ENCODE results near the gene HIPK2.

Gene HIPK2

DNA sequence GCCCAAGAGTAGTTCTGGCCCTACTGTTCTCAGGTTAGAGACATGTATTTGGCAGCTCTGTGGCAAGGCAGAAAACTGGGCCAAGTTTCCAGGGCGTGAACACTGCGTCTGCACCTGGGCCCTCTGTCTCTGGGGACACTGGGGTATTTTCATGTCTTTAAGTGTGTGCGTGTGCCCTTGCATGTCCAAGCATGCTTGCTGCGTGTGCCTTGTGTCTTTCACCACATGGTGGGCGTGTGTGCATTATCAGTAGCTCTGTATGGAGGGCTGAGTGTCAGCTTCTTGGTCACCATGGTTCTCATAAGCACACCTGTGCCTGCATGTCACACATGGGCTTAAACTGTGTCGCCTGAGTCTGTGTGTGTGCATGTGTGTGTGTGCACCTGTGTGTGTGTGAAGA is 69.3 kb downstream of the HIPK2 start:
- Histone ChIP-seq H2AK5ac (ENCODE audit: low read length) (no peak overlapping the region), H2BK15ac (replicated peaks; ENCODE audit: low read depth) (no peak overlapping the region), H2BK5ac (ENCODE audit: low read length) (no peak overlapping the region), H3K4me1 (ENCODE audit: control insufficient read depth, low read depth, low read length) (peaks cover 3% of the 10 kb centered on the region), H3K79me1 (ENCODE audit: low read length) (no peaks in the 10 kb centered on the region), H3K18ac (ENCODE audit: low read length) (no peak overlapping the region), H4K5ac (ENCODE audit: low read length) (no peak overlapping the region), H3K56ac (ENCODE audit: low read length) (no peak overlapping the region), H3K4me3 (ENCODE audit: low read length) (no peak overlapping the region), H2BK120ac (ENCODE audit: low read depth, low read length) (no peak overlapping the region), H3K27me3 (ENCODE audit: insufficient read depth, low read length, poor library complexity) (no peaks in the 10 kb centered on the region), H4K8ac (ENCODE audit: low read depth, low read length) (no peak overlapping the region), H3K23ac (ENCODE audit: low read length) (no peak overlapping the region), H3K79me2 (ENCODE audit: control insufficient read depth, insufficient read depth, low read length) (no peaks in the 10 kb centered on the region), H3K27ac (ENCODE audit: low read depth, low read length) (no peak overlapping the region), H3K4me2 (ENCODE audit: low read length) (no peak overlapping the region), H3K36me3 (ENCODE audit: control insufficient read depth, insufficient read depth, low read length) (no peaks in the 10 kb centered on the region), H3K4ac (ENCODE audit: low read depth, low read length) (no peak overlapping the region), H3K9ac (ENCODE audit: low read length) (no peak overlapping the region)
- DNase-seq = no peak
- no CpG with 5 or more reads among the region's 6 CpGs for WGBS (ENCODE audit: extremely low coverage, insufficient coverage, low lambda C conversion rate)

DNA sequence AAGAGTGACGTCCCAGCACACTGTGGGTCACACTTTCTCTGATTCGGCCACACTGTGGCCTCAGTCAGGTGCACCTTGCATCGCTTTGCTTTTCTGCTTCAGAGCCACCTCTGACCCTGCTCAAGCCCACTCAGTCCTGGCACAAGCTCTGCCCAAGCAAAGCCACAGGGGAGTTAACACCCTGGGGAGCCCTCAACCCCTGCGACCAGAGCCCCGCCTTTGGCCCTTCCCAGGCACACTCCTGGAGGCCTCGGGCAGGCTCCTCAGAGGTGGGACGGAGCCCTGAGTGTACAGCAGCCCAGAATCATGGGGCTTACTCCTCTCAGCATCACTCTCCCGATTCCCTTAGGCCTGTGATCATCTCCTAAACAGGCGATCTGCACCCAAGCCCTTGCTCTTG is 71.0 kb downstream of the HIPK2 start:
- Histone ChIP-seq H3K9ac (ENCODE audit: low read length) (no peak overlapping the region), H3K36me3 (ENCODE audit: control insufficient read depth, insufficient read depth, low read length) (no peaks in the 10 kb centered on the region), H2AK5ac (ENCODE audit: low read length) (no peak overlapping the region), H3K4me2 (ENCODE audit: low read length) (no peak overlapping the region), H4K8ac (ENCODE audit: low read depth, low read length) (no peak overlapping the region), H3K56ac (ENCODE audit: low read length) (no peak overlapping the region), H3K4me3 (ENCODE audit: low read length) (no peak overlapping the region), H3K4ac (ENCODE audit: low read depth, low read length) (no peak overlapping the region), H4K5ac (ENCODE audit: low read length) (no peak overlapping the region), H3K79me2 (ENCODE audit: control insufficient read depth, insufficient read depth, low read length) (no peaks in the 10 kb centered on the region), H3K27ac (ENCODE audit: low read depth, low read length) (no peak overlapping the region), H3K4me1 (ENCODE audit: control insufficient read depth, low read depth, low read length) (no peaks in the 10 kb centered on the region), H2BK15ac (replicated peaks; ENCODE audit: low read depth) (no peak overlapping the region), H3K23ac (ENCODE audit: low read length) (no peak overlapping the region), H2BK120ac (ENCODE audit: low read depth, low read length) (no peak overlapping the region), H3K27me3 (ENCODE audit: insufficient read depth, low read length, poor library complexity) (no peaks in the 10 kb centered on the region), H3K79me1 (ENCODE audit: low read length) (no peaks in the 10 kb centered on the region), H3K18ac (ENCODE audit: low read length) (no peak overlapping the region), H2BK5ac (ENCODE audit: low read length) (no peak overlapping the region)
- DNase-seq = no peak
- WGBS (ENCODE audit: extremely low coverage, insufficient coverage, low lambda C conversion rate) = no CpG with 5 or more reads among the region's 9 CpGs

DNA sequence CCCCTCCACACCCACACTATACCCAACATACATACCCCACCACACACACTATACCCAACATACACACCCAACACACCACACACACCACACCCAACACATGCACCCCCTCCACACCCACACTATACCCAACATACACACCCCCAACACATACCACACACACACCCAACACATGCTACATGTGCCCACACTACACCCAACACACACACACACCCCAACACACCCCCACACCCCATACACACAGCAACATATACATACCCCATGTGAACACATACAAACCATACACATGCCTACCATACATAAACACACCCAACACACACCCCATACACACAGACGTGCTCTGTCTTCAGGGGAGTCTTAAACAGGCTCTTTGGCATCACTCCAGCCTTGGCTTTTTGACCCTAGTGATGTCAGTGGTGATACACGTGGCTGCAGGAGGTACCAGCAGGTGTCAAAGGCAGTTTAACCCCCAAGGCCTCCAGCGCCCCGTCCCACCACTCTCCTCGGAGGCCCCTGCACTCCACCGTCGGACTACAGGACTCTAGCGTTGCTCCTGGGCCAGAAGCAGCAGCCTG is 73.4 kb downstream of the HIPK2 start:
- Histone ChIP-seq H3K4me3 (ENCODE audit: low read length) (no peak overlapping the region), H3K27me3 (ENCODE audit: insufficient read depth, low read length, poor library complexity) (no peaks in the 10 kb centered on the region), H4K8ac (ENCODE audit: low read depth, low read length) (no peak overlapping the region), H4K5ac (ENCODE audit: low read length) (no peak overlapping the region), H3K79me1 (ENCODE audit: low read length) (no peaks in the 10 kb centered on the region), H3K4me1 (ENCODE audit: control insufficient read depth, low read depth, low read length) (peaks cover 3% of the 10 kb centered on the region), H3K27ac (ENCODE audit: low read depth, low read length) (no peak overlapping the region), H3K18ac (ENCODE audit: low read length) (no peak overlapping the region), H3K4ac (ENCODE audit: low read depth, low read length) (no peak overlapping the region), H3K79me2 (ENCODE audit: control insufficient read depth, insufficient read depth, low read length) (no peaks in the 10 kb centered on the region), H2BK5ac (ENCODE audit: low read length) (no peak overlapping the region), H2BK15ac (replicated peaks; ENCODE audit: low read depth) (no peak overlapping the region), H2AK5ac (ENCODE audit: low read length) (no peak overlapping the region), H3K36me3 (ENCODE audit: control insufficient read depth, insufficient read depth, low read length) (no peaks in the 10 kb centered on the region), H3K4me2 (ENCODE audit: low read length) (no peak overlapping the region), H3K56ac (ENCODE audit: low read length) (no peak overlapping the region), H3K23ac (ENCODE audit: low read length) (no peak overlapping the region), H2BK120ac (ENCODE audit: low read depth, low read length) (no peak overlapping the region), H3K9ac (ENCODE audit: low read length) (no peak overlapping the region)
- no peak for DNase-seq
- no CpG with 5 or more reads among the region's 8 CpGs for WGBS (ENCODE audit: extremely low coverage, insufficient coverage, low lambda C conversion rate)

GRCh38 chr7:139703487-139704307 is 74.1 kb downstream of the HIPK2 start:
- WGBS (ENCODE audit: extremely low coverage, insufficient coverage, low lambda C conversion rate) = 100% methylated on average over 1 of the region's 5 CpGs

DNA sequence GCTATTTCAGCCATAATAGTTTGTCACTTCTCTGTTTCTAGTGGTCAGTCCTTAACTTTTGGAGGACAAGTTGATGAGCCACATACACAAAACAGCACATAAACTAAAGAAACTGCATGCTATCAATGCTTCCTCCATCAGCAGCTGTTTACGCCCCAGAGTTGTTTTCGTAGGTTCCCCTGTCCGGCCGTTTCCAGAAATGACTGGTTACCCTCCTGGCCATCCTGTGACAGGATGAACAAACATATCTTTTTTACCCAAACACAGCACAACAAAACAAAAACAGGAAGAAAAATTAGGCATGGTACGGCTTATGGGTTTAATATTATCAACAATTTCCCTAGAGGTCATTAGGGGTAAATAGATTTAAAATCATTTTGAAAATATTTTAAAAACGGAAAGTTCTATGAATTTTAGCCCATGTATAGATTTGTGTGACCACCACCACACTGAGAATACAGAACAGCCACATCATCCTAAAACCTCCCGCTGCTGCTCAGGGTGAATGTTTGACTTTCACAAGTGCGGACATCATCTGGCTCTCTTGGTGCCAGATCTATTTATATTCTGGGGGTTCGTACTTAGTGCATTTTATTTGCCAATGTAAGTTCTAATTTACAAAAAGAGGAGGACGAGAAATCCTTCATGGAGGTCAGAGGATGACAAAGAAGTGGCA is 74.8 kb downstream of the HIPK2 start:
- Histone ChIP-seq H3K18ac (ENCODE audit: low read length) (no peak overlapping the region), H4K8ac (ENCODE audit: low read depth, low read length) (no peak overlapping the region), H3K4me2 (ENCODE audit: low read length) (no peak overlapping the region), H3K27ac (ENCODE audit: low read depth, low read length) (no peak overlapping the region), H3K79me1 (ENCODE audit: low read length) (no peaks in the 10 kb centered on the region), H2BK15ac (replicated peaks; ENCODE audit: low read depth) (no peak overlapping the region), H4K5ac (ENCODE audit: low read length) (no peak overlapping the region), H3K4me3 (ENCODE audit: low read length) (no peak overlapping the region), H3K27me3 (ENCODE audit: insufficient read depth, low read length, poor library complexity) (no peaks in the 10 kb centered on the region), H2AK5ac (ENCODE audit: low read length) (no peak overlapping the region), H2BK120ac (ENCODE audit: low read depth, low read length) (no peak overlapping the region), H3K79me2 (ENCODE audit: control insufficient read depth, insufficient read depth, low read length) (no peaks in the 10 kb centered on the region), H3K4ac (ENCODE audit: low read depth, low read length) (no peak overlapping the region), H3K4me1 (ENCODE audit: control insufficient read depth, low read depth, low read length) (peaks cover 3% of the 10 kb centered on the region), H3K23ac (ENCODE audit: low read length) (no peak overlapping the region), H3K56ac (ENCODE audit: low read length) (no peak overlapping the region), H2BK5ac (ENCODE audit: low read length) (no peak overlapping the region), H3K36me3 (ENCODE audit: control insufficient read depth, insufficient read depth, low read length) (no peaks in the 10 kb centered on the region), H3K9ac (ENCODE audit: low read length) (no peak overlapping the region)
- WGBS (ENCODE audit: extremely low coverage, insufficient coverage, low lambda C conversion rate) = no CpG with 5 or more reads among the region's 10 CpGs
- no peak for DNase-seq

More at GRCh38 chr7:139703487-139704307, 74.1 kb downstream of the HIPK2 start:
- H3K4ac ChIP-seq (ENCODE audit: low read depth, low read length) = no peak overlapping the region
- H2BK5ac ChIP-seq (ENCODE audit: low read length) = no peak overlapping the region
- H3K56ac ChIP-seq (ENCODE audit: low read length) = no peak overlapping the region
- H3K4me3 ChIP-seq (ENCODE audit: low read length) = no peak overlapping the region
- H3K27me3 ChIP-seq (ENCODE audit: insufficient read depth, low read length, poor library complexity) = no peaks in the 10 kb centered on the region
- H3K9ac ChIP-seq (ENCODE audit: low read length) = no peak overlapping the region
- peaks cover 3% of the 10 kb centered on the region for H3K4me1 ChIP-seq (ENCODE audit: control insufficient read depth, low read depth, low read length)
- no peak for DNase-seq
- H3K79me2 ChIP-seq (ENCODE audit: control insufficient read depth, insufficient read depth, low read length) = no peaks in the 10 kb centered on the region
- no peak overlapping the region for H3K27ac ChIP-seq (ENCODE audit: low read depth, low read length)
- H3K4me2 ChIP-seq (ENCODE audit: low read length) = no peak overlapping the region
- no peak overlapping the region for H3K23ac ChIP-seq (ENCODE audit: low read length)
- H2BK120ac ChIP-seq (ENCODE audit: low read depth, low read length) = no peak overlapping the region
- no peaks in the 10 kb centered on the region for H3K36me3 ChIP-seq (ENCODE audit: control insufficient read depth, insufficient read depth, low read length)
- H4K5ac ChIP-seq (ENCODE audit: low read length) = no peak overlapping the region
- H2BK15ac ChIP-seq (replicated peaks; ENCODE audit: low read depth) = no peak overlapping the region
- no peaks in the 10 kb centered on the region for H3K79me1 ChIP-seq (ENCODE audit: low read length)
- no peak overlapping the region for H2AK5ac ChIP-seq (ENCODE audit: low read length)
- no peak overlapping the region for H4K8ac ChIP-seq (ENCODE audit: low read depth, low read length)
- no peak overlapping the region for H3K18ac ChIP-seq (ENCODE audit: low read length)
